Lung (tissue), 12 donors: ENCODE results near the gene ARMH1. TPM values are rescaled to one million over a fixed set of nuclear protein-coding genes. Genes with fewer than 3 reads are reported as not detected.
A peak's percentile ranks its signal among the peaks of the same experiment; 100 is the strongest.
"Not testable (repeated sequence)": the region's sequence is repeated elsewhere in the genome, so short reads cannot be mapped to it uniquely, and the experiment has no call there.

ENCODE experiments used
- ATAC-seq: fragments of 200-7000 bp; cut with Tn5 transposase; one replicate; pipeline ENCODE4 v1.9.1; 2020; ENCODE audit warnings: moderate number of reproducible peaks; ENCODE audit not compliant: insufficient read depth, low FRiP score
- DNase-seq, 3 donors: peaks; one replicate each; pipeline ENCODE4 v3.0.0-alpha.2; 2013 to 2017
- H3K27ac ChIP-seq, 2 donors: one replicate each; pipeline ENCODE4 v1.5.1; 2013; ENCODE audit warnings: mild to moderate bottlenecking in 2 of 2, moderate library complexity in 2 of 2, control low read depth in 1 of 2, inconsistent platforms in 1 of 2, low read depth in 1 of 2, low read length in 1 of 2
- H3K27me3 ChIP-seq, 3 donors: one replicate each; pipeline ENCODE4 v1.5.1; 2013; ENCODE audit warnings: low read length in 2 of 3; ENCODE audit not compliant: control insufficient read depth in 3 of 3, insufficient read depth in 3 of 3
- H3K36me3 ChIP-seq, 4 donors: one replicate each; pipeline ENCODE4 v1.5.1; 2013; ENCODE audit warnings: low read length in 4 of 4, mild to moderate bottlenecking in 1 of 4, moderate library complexity in 1 of 4; ENCODE audit not compliant: control insufficient read depth in 4 of 4, insufficient read depth in 4 of 4
- H3K4me1 ChIP-seq, 5 donors: one replicate each; pipeline ENCODE4 v1.5.1; 2013; ENCODE audit warnings: low read length in 5 of 5, mild to moderate bottlenecking in 2 of 5, moderate library complexity in 1 of 5; ENCODE audit not compliant: control insufficient read depth in 5 of 5, insufficient read depth in 5 of 5
- H3K4me3 ChIP-seq: one replicate; pipeline ENCODE4 v1.5.1; 2013; ENCODE audit warnings: mild to moderate bottlenecking, control low read depth, moderate library complexity
- H3K9ac ChIP-seq, 2 donors: one replicate each; pipeline ENCODE4 v1.5.1; 2013; ENCODE audit warnings: low read length in 2 of 2, control low read depth in 1 of 2; ENCODE audit not compliant: insufficient read depth in 1 of 2
- H3K9me3 ChIP-seq, 4 donors: one replicate each; pipeline ENCODE4 v1.5.1; 2013; ENCODE audit warnings: low read length in 3 of 4, mild to moderate bottlenecking in 1 of 4, moderate library complexity in 1 of 4; ENCODE audit not compliant: control insufficient read depth in 4 of 4, insufficient read depth in 3 of 4
- WGBS, 2 donors: extraction: QIAGEN DNeasy Blood & Tissue Kit; methylation state at CpG; one replicate each; pipeline ENCODE4 v1.1.7; 2013; 5-methylcytosine and 5-hydroxymethylcytosine counted together
- polyA plus RNA-seq, 2 donors: library from polyadenylated mRNA; stranded (reverse); fragments of 200-250 nt; gene quantifications; one replicate each; pipeline ENCODE4 v1.2.1, GENCODE V29; 2013
- total RNA-seq, 2 donors: library from RNA; depleted of rRNA in 1 of 2; stranded (reverse); fragments of >200 nt in 1 of 2; gene quantifications; one replicate each; pipeline ENCODE4 v1.2.1, GENCODE V29; 2014 to 2021
- TF ChIP-seq, protein P1 (sequence below): IDR thresholded peaks from 2 replicates; pipeline ENCODE4 v1.5.1; 2012; ENCODE audit warnings: mild to moderate bottlenecking; ENCODE audit errors: control extremely low read depth, extremely low read depth
- donor health status: control.
- donor health status: control.
- donor health status: Bipolar disorder and iron deficiency.
- donor health status: healthy.
- donor health status: DM: yes; HTN: yes; CAD: no.

Gene ARMH1
- total and polyA plus RNA-seq, 4 donors: 9.7 to 35.3 (median 21.4) TPM

- H3K27me3 ChIP-seq: no peaks in the 10 kb centered on the region
- H3K4me1 ChIP-seq: peaks cover 0 to 6% (median 4%) of the 10 kb centered on the region in 5 donors
- ATAC-seq (no peak), DNase-seq (no peak)
- H3K27ac ChIP-seq: no peak overlapping the region
- TF ChIP-seq, protein P1, sequence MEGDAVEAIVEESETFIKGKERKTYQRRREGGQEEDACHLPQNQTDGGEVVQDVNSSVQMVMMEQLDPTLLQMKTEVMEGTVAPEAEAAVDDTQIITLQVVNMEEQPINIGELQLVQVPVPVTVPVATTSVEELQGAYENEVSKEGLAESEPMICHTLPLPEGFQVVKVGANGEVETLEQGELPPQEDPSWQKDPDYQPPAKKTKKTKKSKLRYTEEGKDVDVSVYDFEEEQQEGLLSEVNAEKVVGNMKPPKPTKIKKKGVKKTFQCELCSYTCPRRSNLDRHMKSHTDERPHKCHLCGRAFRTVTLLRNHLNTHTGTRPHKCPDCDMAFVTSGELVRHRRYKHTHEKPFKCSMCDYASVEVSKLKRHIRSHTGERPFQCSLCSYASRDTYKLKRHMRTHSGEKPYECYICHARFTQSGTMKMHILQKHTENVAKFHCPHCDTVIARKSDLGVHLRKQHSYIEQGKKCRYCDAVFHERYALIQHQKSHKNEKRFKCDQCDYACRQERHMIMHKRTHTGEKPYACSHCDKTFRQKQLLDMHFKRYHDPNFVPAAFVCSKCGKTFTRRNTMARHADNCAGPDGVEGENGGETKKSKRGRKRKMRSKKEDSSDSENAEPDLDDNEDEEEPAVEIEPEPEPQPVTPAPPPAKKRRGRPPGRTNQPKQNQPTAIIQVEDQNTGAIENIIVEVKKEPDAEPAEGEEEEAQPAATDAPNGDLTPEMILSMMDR: no peak
- H3K9ac ChIP-seq: no peak overlapping the region
- WGBS, 2 donors: 45 to 65% methylated on average over 12 of the region's 12 CpGs
- no peaks in the 10 kb centered on the region for H3K36me3 ChIP-seq
- no peak overlapping the region for H3K4me3 ChIP-seq
- H3K9me3 ChIP-seq: no peaks in the 10 kb centered on the region
These were observed 9.7 kb upstream of the ARMH1 start for GRCh38 chr1:44664730-44665370.

DNA sequence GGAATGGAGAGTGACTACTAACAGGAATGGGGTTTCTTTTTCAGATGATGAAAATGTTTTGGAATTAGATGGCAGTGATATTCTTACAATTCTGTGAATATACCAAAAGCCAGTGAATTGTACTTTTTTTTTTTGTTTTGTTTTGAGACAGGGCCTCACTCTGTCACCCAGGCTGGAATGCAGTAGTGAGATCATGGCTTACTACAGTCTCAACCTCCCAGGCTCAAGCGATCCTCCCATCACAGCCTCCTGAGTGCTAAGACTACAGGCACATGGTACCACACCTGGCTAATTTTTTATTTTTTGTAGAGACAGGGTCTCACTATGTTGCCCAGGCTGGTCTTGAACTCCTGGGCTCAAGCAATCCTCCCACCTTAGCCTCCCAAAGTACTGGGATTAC, 7.8 kb upstream of the ARMH1 start:
- not testable (repeated sequence) for ATAC-seq, H3K9me3 ChIP-seq, H3K36me3 ChIP-seq, H3K4me3 ChIP-seq, H3K27me3 ChIP-seq, H3K27ac ChIP-seq, H3K9ac ChIP-seq, H3K4me1 ChIP-seq, DNase-seq
- 100% methylated on average over 1 of the region's 1 CpG for WGBS, 2 donors

DNA sequence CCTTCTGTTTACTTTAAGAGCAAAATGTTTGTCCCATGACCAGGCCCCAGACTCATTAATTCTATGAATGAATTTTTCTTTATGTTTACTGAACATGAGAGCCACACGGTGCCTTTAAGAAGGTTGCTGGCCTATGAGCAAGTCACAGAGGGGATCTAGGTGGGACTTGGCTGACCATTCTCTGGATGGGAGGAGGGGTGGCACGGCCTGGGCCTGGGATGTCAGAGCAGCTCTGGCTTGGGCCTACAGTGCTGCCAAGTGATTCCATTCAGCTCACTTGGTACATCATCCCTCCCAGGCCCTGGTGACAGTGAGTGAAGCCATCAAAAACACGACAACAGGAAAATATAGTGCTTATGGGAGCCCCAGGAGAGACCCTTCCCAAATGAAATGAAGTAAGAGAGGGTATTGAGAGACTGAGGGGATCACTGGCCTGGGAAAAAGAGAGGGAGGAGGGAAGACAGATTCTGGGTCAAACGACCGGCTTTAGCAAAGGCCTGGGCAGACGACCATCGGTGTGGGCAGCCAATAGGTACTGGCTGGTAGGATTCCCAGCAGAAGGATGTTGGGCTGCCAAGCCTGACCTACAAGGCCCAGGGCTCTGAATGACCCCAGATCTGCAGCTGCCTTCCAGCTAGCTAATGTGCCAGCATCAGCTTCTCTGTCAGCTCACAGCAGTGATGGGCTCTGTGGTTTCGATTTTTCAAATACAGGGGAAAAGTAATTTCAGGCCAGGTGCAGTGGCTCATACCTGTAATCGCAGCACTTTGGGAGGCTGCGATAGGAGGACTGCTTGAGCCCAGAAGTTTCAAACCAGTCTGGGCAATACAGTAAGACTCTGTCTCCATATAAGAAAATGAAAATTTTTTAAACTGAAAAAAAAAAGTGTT, 3.5 kb upstream of the ARMH1 start:
- Histone ChIP-seq H3K27me3 (no peaks in the 10 kb centered on the region), H3K9ac (no peak overlapping the region), H3K4me3 (no peak overlapping the region), H3K4me1 (peaks cover 5 to 21% (median 10%) of the 10 kb centered on the region in 5 donors), H3K9me3 (no peaks in the 10 kb centered on the region), H3K27ac (peak overlapping the region in 1 of 2 donors; percentile 62), H3K36me3 (no peaks in the 10 kb centered on the region)
- 90 to 93% methylated on average over 10 of the region's 10 CpGs for WGBS, 2 donors
- no peak for ATAC-seq
- TF ChIP-seq, protein P1: no peak
- DNase-seq: no peak

GRCh38 chr1:44672254-44672955, 2.1 kb upstream of the ARMH1 start:
- 29 to 51% methylated on average over 13 of the region's 13 CpGs for WGBS, 2 donors
- TF ChIP-seq, protein P1: no peak
- no peaks in the 10 kb centered on the region for H3K36me3 ChIP-seq
- H3K27ac ChIP-seq: peak overlapping the region in 1 of 2 donors; percentile 92
- H3K27me3 ChIP-seq: no peaks in the 10 kb centered on the region
- H3K4me1 ChIP-seq: peaks cover 5 to 21% (median 10%) of the 10 kb centered on the region in 5 donors
- ATAC-seq (no peak), DNase-seq (peak; percentile 29 to 55 (median 38))
- H3K9ac ChIP-seq: no peak overlapping the region
- H3K4me3 ChIP-seq: no peak overlapping the region
- no peaks in the 10 kb centered on the region for H3K9me3 ChIP-seq
